Stimulated activated CD4-positive, alpha-beta T cell treated with anti-CD3 and anti-CD28 coated beads, TNF-alpha, amount 100 ng/mL, for 4 hours (primary cell): ENCODE results near the gene PRR20G.
"Not testable (repeated sequence)": the region's sequence is repeated elsewhere in the genome, so short reads cannot be mapped to it uniquely, and the experiment has no call there.

Experiments used
- DNase-seq, 3 experiments: peaks; one replicate each; pipeline ENCODE4 v3.0.0-alpha.2; 2020; ENCODE audit warnings: low read depth in 3 of 3

PRR20G gene

GRCh38 chr3:127299276-127299675 is 11.4 kb upstream of the PRR20G start:
- DNase-seq, result no peak

- DNase-seq, result no peak
Measured at GRCh38 chr3:127296959-127297358, 9.1 kb upstream of the PRR20G start.

GRCh38 chr3:127296166-127296565 is 8.3 kb upstream of the PRR20G start:
- no peak for DNase-seq

GRCh38 chr3:127293650-127294049 is 5.8 kb upstream of the PRR20G start:
- DNase-seq, result not testable (repeated sequence)

- DNase-seq, result no peak
Measured at GRCh38 chr3:127291611-127292010, 3.8 kb upstream of the PRR20G start.

- no peak for DNase-seq
Measured at GRCh38 chr3:127291114-127291513, 3.3 kb upstream of the PRR20G start.

GRCh38 chr3:127289706-127290575 is 2.1 kb upstream of the PRR20G start:
- no peak for DNase-seq

GRCh38 chr3:127288921-127289705 is 1.3 kb upstream of the PRR20G start:
- no peak for DNase-seq

GRCh38 chr3:127288343-127288742 is 497 bp upstream of the PRR20G start:
- no peak for DNase-seq

- no peak for DNase-seq
Measured at GRCh38 chr3:127286571-127287140, 1.2 kb downstream of the PRR20G start.

- no peak for DNase-seq
Measured at GRCh38 chr3:127284258-127284657, 3.6 kb downstream of the PRR20G start.

GRCh38 chr3:127277561-127277960 is 10.3 kb downstream of the PRR20G start:
- no peak for DNase-seq

GRCh38 chr3:127276995-127277394 is 10.9 kb downstream of the PRR20G start:
- DNase-seq, result no peak

GRCh38 chr3:127276396-127276795 is 11.4 kb downstream of the PRR20G start:
- DNase-seq, result no peak

GRCh38 chr3:127275287-127275781 is 12.5 kb downstream of the PRR20G start:
- DNase-seq, result no peak

GRCh38 chr3:127274200-127274760 is 13.6 kb downstream of the PRR20G start:
- DNase-seq, result no peak

- DNase-seq, result no peak
Measured at GRCh38 chr3:127273206-127273605, 14.6 kb downstream of the PRR20G start.

GRCh38 chr3:127266186-127266585 is 21.7 kb downstream of the PRR20G start:
- no peak for DNase-seq

GRCh38 chr3:127265581-127265981 is 22.3 kb downstream of the PRR20G start:
- no peak for DNase-seq

- no peak for DNase-seq
Measured at GRCh38 chr3:127264794-127265514, 22.9 kb downstream of the PRR20G start.

GRCh38 chr3:127264292-127264691 is 23.6 kb downstream of the PRR20G start:
- no peak for DNase-seq
